GM13976 (cell line): ENCODE measurements around the gene IL21.

ENCODE experiments used
- DNase-seq: peaks from one replicate; pipeline ENCODE4 v3.0.0; 2012; ENCODE audit warnings: low spot score
- CTCF ChIP-seq: IDR thresholded peaks from 2 replicates; pipeline ENCODE4 v1.5.1; 2012; ENCODE audit warnings: borderline replicate concordance, mild to moderate bottlenecking; ENCODE audit not compliant: insufficient read depth; ENCODE audit errors: extremely low read depth, missing control alignments, control extremely low read depth
- in situ Hi-C: fragments of 300-500 bp; cut with MboI; formaldehyde crosslinking; loops from one replicate; pipeline ENCODE4 v1.12.0; 2022; ENCODE audit warnings: low sequenced_read_pairs, mixed read lengths, inconsistent platforms; ENCODE audit not compliant: unreplicated experiment

The IL21 gene

GRCh38 chr4:122612540-122612939 is 8.3 kb downstream of the IL21 start:
- no peak for TF ChIP-seq CTCF
- no peak for DNase-seq
- in situ Hi-C loops: loop anchor here (25.0 kb wide), 1 partner anchor 300 kb away; the partner anchor contains the start of gene NUDT6

- TF ChIP-seq CTCF: no peak
- in situ Hi-C loops: loop anchor here (10.0 to 25.0 kb wide), 2 partner anchors 98 to 306 kb away; partner anchors contain the start of gene NUDT6
- DNase-seq: no peak
Measured at GRCh38 chr4:122606364-122607043, 14.4 kb downstream of the IL21 start.

- in situ Hi-C loops: loop anchor here (10.0 to 25.0 kb wide), 2 partner anchors 101 to 308 kb away; partner anchors contain the start of gene NUDT6
- DNase-seq: no peak
- TF ChIP-seq CTCF: no peak
Measured at GRCh38 chr4:122604146-122604545, 16.7 kb downstream of the IL21 start.

- in situ Hi-C loops: loop anchor here (10.0 to 25.0 kb wide), 2 partner anchors 102 to 309 kb away; partner anchors contain the start of gene NUDT6
- no peak for DNase-seq
- TF ChIP-seq CTCF: no peak
Measured at GRCh38 chr4:122603156-122603574, 17.7 kb downstream of the IL21 start.

- in situ Hi-C loops: loop anchor here (10.0 to 25.0 kb wide), 2 partner anchors 102 to 310 kb away; partner anchors contain the start of gene NUDT6
- TF ChIP-seq CTCF: peak; percentile 24
- DNase-seq: peak; percentile 23
Measured at GRCh38 chr4:122602277-122603142, 18.4 kb downstream of the IL21 start.

- DNase-seq: no peak
- in situ Hi-C loops: no loop called here
- no peak for TF ChIP-seq CTCF
Measured at GRCh38 chr4:122591196-122591595, 29.7 kb downstream of the IL21 start.
